Camera-type eye (tissue), 1 donor: ENCODE results near the gene ZNF776. TPM values are rescaled to one million over a fixed set of nuclear protein-coding genes. Genes with fewer than 3 reads are reported as not detected.

Experiments
- total RNA-seq: library from RNA; depleted of rRNA; stranded (reverse); fragments of >200 nt; gene quantifications from one replicate; pipeline ENCODE4 v1.2.3, GENCODE V29; 2014

Gene ZNF776
- 48.5 TPM for total RNA-seq

DNA sequence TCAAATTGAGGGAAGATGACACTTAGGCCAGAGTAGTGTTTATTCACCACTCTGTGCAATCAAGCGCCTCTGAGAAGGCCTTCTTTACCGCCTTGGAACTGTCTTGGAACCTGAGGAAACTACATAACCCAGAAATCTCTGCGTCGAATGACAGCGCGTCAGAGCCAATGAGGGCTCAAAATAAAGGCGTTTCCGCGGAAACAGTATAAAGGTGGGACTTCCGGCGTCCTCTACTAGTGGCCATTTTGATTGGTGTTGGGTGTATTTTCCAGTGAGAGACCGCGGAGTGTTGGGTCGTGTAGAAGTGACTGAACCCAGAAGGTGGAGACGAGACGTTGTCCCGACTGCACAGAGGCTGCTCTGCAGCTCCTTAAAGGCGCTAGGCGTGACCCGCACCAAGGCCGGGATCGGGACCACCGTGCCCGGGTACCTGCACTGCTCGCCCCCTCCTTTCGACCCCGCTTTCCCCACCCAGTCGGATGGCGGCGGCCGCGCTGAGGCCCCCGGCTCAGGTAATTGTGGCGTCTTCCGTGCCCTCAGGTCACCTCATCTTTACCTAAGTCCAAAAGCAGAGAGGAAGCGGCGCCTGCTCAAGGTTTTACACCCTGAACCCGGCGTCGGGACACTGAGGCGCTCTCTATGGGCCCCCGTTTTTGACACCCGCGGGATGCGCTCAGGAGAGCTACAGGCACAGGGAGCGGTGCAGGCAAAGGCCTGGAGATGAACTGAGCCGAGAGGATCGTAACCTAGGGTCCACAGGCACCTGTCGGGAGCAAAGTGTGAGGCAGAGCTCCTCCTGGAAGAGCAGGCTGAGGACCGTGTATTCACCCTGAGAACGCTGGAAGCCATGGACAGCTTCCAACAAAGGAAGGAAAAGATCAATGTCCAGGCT lies at the start of gene ZNF776:
Gene ZNF776 (plus strand): TSS at position 236 of the 892 bp plus-strand sequence. CDS start 244 bp downstream, at position 480.

DNA sequence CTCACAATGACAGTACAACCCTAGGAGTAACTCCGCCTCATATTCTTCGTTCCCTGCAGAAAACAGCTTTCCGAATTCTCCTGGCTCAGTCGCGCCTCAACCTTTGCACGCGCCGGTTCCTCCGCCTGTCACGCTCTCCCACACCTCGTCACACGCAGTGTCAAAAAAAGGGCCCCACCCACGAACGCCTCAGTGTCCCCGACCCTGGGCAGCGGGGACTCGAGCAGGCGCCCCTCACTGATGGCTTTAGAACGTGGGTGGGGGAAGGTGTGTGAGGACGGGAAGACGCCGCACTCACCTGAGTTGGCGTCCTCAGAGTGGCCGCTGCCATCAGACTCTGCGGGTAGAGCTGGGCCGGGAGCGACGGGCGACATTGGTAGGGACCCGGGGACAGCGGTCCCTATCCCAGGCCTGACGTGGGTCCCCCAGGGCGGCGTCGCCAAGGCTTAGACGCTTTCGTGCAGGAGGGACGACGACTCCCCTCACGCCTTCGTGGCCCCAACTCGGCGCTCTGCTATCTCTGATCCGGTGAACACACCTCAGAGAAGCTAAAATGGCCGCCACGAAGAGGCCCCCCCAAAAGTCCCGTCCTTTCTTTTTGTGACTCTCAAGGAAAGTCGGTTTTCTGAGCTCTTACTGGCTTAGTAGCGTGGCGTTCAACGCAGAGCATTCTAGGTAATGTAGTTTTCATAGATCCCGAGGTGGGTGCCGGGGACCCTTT lies 37.8 kb upstream of the ZNF776 start, which contains the start of gene ZNF154:
Gene ZNF154 (minus strand): TSS at position 564 of the 721 bp plus-strand sequence. CDS start 233 bp downstream, at position 331.

DNA sequence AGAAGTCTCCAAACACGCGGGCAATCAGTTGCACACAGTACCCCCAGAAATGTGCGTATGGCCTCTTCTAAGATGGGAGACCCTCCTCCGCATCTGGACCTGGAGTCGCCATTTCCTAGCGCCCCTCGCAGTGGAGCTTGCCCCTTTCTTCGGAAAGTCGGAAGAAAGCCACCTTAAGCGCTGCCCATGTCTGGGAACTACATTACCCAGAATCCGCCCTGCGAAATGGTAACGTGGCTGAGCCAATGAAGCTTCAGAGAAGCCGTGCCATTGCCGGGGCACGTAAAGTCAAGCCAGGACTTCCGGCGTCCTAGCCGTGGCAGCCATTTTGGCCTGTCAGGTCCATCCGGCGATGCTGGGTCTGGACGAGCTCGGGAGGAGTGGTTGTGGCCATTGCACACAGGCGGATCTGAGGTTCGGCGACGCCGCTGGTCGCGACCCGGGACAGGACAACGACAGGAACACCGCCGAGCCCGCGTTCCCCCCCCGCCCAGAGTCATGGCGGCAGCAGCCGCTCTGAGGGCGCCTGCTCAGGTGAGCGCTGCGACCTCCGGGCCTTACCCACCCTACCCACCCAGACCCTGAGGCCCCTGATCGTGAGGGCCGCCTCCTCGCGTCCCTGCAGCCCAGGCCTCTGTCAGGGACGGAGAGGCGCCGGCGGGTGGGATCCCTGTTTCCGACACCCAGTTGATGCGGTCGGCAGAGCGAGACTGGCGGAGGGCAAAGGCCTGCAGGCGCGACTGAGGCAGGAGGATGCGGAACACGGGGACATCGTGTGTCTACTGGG lies 22.9 kb downstream of the ZNF776 start, which contains the start of gene ZNF586:
Gene ZNF586 (plus strand): TSS at position 332 of the 787 bp plus-strand sequence. CDS start 167 bp downstream, at position 499.

Other genes starting within 250 kb of the ZNF776 start
- 35.6 TPM for gene ZNF773, start 246.9 kb upstream of the ZNF776 start, total RNA-seq
- gene ZNF549, start 219.5 kb upstream of the ZNF776 start, total RNA-seq: 20.1 TPM
- 23.3 TPM for gene ZNF550, start 187.0 kb upstream of the ZNF776 start, total RNA-seq
- 10.8 TPM for gene ZNF416, start 167.9 kb upstream of the ZNF776 start, total RNA-seq
- gene ZIK1, start 162.7 kb upstream of the ZNF776 start, total RNA-seq: 28.7 TPM
- gene ZNF530, start 146.9 kb upstream of the ZNF776 start, total RNA-seq: 7.1 TPM
- gene ZNF134, start 132.6 kb upstream of the ZNF776 start, total RNA-seq: 65.3 TPM
- gene ZNF211, start 113.6 kb upstream of the ZNF776 start, total RNA-seq: 40.5 TPM
- not detected for gene ZSCAN4, start 77.9 kb upstream of the ZNF776 start, total RNA-seq
- 23.9 TPM for gene ZNF551, start 64.8 kb upstream of the ZNF776 start, total RNA-seq
- 33.0 TPM for gene ZNF154, start 37.6 kb upstream of the ZNF776 start, total RNA-seq
- 27.8 TPM for gene ZNF671, start 19.2 kb upstream of the ZNF776 start, total RNA-seq
- 46.6 TPM for gene ZNF586, start 22.9 kb downstream of the ZNF776 start, total RNA-seq
- 10.1 TPM for gene ZNF552, start 68.1 kb downstream of the ZNF776 start, total RNA-seq
- 30.3 TPM for gene ZNF587B, start 83.5 kb downstream of the ZNF776 start, total RNA-seq
- gene ZNF587, start 103.0 kb downstream of the ZNF776 start, total RNA-seq: 65.3 TPM
- 32.8 TPM for gene ZNF814, start 142.2 kb downstream of the ZNF776 start, total RNA-seq
- gene ZNF417, start 169.8 kb downstream of the ZNF776 start, total RNA-seq: 52.0 TPM
- gene ZNF418, start 188.6 kb downstream of the ZNF776 start, total RNA-seq: 31.7 TPM
- gene ZNF256, start 200.9 kb downstream of the ZNF776 start, total RNA-seq: 19.6 TPM
- 0.66 TPM for gene C19orf18, start 227.7 kb downstream of the ZNF776 start, total RNA-seq